HG03196 (cell line): Measurements from ENCODE around the gene CDCA3.
"Not testable (repeated sequence)": the region's sequence is repeated elsewhere in the genome, so short reads cannot be mapped to it uniquely, and the experiment has no call there.

Experiments
- ATAC-seq: cut with Tn5 transposase; IDR thresholded peaks from one replicate; pipeline ENCODE4 v1.9.1; 2021; ENCODE audit not compliant: unreplicated experiment

The CDCA3 gene

GRCh38 chr12:6851153-6851920 is at the start of gene CDCA3:
Gene CDCA3, minus strand, starts transcription at chr12:6851286. Its CDS starts 334 bp downstream, at chr12:6850952.
- peak; percentile 48 for ATAC-seq

GRCh38 chr12:6899837-6900519 is 48.9 kb upstream of the CDCA3 start:
- no peak for ATAC-seq

GRCh38 chr12:6899427-6899826 is 48.3 kb upstream of the CDCA3 start:
- ATAC-seq: no peak

- ATAC-seq: no peak
Observed at GRCh38 chr12:6896846-6897435, 45.9 kb upstream of the CDCA3 start.

GRCh38 chr12:6894321-6894720 is 43.2 kb upstream of the CDCA3 start:
- ATAC-seq: no peak

GRCh38 chr12:6892683-6893082 is 41.6 kb upstream of the CDCA3 start:
- not testable (repeated sequence) for ATAC-seq

- ATAC-seq: peak; percentile 13
Observed at GRCh38 chr12:6891646-6892001, 40.5 kb upstream of the CDCA3 start.

- ATAC-seq: peak; percentile 94
Observed at GRCh38 chr12:6890789-6891645, 39.9 kb upstream of the CDCA3 start.

GRCh38 chr12:6889775-6890573 is 38.9 kb upstream of the CDCA3 start:
- not testable (repeated sequence) for ATAC-seq

- not testable (repeated sequence) for ATAC-seq
Observed at GRCh38 chr12:6888794-6889193, 37.7 kb upstream of the CDCA3 start.

- ATAC-seq: no peak
Observed at GRCh38 chr12:6888360-6888759, 37.3 kb upstream of the CDCA3 start.

- no peak for ATAC-seq
Observed at GRCh38 chr12:6887460-6887859, 36.4 kb upstream of the CDCA3 start.

GRCh38 chr12:6886206-6886999 is 35.3 kb upstream of the CDCA3 start:
- not testable (repeated sequence) for ATAC-seq

- no peak for ATAC-seq
Observed at GRCh38 chr12:6884539-6884938, 33.5 kb upstream of the CDCA3 start.

- ATAC-seq: no peak
Observed at GRCh38 chr12:6883683-6884082, 32.6 kb upstream of the CDCA3 start.

GRCh38 chr12:6883252-6883651 is 32.2 kb upstream of the CDCA3 start:
- no peak for ATAC-seq

GRCh38 chr12:6879824-6880223 is 28.7 kb upstream of the CDCA3 start:
- ATAC-seq: not testable (repeated sequence)

- ATAC-seq: not testable (repeated sequence)
Observed at GRCh38 chr12:6874015-6874368, 22.9 kb upstream of the CDCA3 start.
